ENCODE data around the gene CHTOP. TPM values are rescaled to one million over a fixed set of nuclear protein-coding genes. Genes with fewer than 3 reads are reported as not detected.

CHTOP gene
- total RNA-seq, 1 experiment from 2014 or later: 83.9 TPM

DNA sequence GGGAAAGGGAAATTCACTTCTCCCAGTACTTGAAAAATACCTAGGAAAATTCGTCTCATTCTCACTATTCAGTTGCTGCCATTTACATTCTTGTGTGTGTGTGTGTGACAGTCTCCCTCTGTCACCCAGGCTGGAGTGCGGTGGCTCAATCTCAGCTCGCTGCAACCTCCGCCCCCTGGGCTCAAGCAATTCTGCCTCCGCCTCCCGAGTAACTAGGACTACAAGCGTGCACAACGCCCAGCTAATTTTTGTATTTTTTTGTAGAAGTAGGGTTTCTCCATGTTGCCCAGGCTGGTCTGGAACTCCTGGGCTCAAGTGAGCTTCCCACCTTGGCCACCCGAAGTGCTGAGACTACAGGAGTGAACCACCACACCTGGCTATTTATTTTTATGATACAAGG, 25.8 kb downstream of the CHTOP start:
- Histone ChIP-seq H3K4me3 (peak overlapping the region; percentile 72; the same call in 1 of the 2 replicates), H3K4me1 (replicated peaks; ENCODE audit: insufficient read depth) (peaks cover 6% of the 10 kb centered on the region), H4K20me1 (ENCODE audit: insufficient read depth) (no peaks in the 10 kb centered on the region; the same call in 1 of the 2 replicates), H3K27ac (no peak overlapping the region), H2AFZ (no peak overlapping the region), H3K27me3 (ENCODE audit: insufficient read depth, low read depth) (no peaks in the 10 kb centered on the region), H3K79me2 (ENCODE audit: low read depth) (peaks cover 12% of the 10 kb centered on the region), H3K4me2 (peak overlapping the region; percentile 80), H3K9me2 (ENCODE audit: insufficient read depth) (no peaks in the 10 kb centered on the region), H3K9me3 (ENCODE audit: insufficient read depth, low read depth) (no peaks in the 10 kb centered on the region), H3K36me3 (ENCODE audit: low read depth) (peaks cover 21% of the 10 kb centered on the region), H3F3A (ENCODE audit: insufficient read depth, low read depth) (peaks cover 57% of the 10 kb centered on the region)
- TF ChIP-seq, protein P1, sequence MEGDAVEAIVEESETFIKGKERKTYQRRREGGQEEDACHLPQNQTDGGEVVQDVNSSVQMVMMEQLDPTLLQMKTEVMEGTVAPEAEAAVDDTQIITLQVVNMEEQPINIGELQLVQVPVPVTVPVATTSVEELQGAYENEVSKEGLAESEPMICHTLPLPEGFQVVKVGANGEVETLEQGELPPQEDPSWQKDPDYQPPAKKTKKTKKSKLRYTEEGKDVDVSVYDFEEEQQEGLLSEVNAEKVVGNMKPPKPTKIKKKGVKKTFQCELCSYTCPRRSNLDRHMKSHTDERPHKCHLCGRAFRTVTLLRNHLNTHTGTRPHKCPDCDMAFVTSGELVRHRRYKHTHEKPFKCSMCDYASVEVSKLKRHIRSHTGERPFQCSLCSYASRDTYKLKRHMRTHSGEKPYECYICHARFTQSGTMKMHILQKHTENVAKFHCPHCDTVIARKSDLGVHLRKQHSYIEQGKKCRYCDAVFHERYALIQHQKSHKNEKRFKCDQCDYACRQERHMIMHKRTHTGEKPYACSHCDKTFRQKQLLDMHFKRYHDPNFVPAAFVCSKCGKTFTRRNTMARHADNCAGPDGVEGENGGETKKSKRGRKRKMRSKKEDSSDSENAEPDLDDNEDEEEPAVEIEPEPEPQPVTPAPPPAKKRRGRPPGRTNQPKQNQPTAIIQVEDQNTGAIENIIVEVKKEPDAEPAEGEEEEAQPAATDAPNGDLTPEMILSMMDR (conservative IDR thresholded peaks at IDR 0.05): no peak
- TF ChIP-seq EZH2 (IDR thresholded peaks at IDR 0.05; ENCODE audit: low read depth): no peak
- no peak for DNase-seq
- CTCF ChIA-PET: no interaction called here
- POLR2A ChIA-PET (ENCODE audit: unreplicated experiment): interaction anchor here (0.6 to 0.7 kb wide), 3 partner anchors 25 to 608 kb away, joined by 3 to 4 read pairs (median 3); no protein-coding TSS in a partner anchor
- intact Hi-C loops (cut with micrococcal nuclease; ENCODE audit: unreplicated experiment): loop anchor here (5.0 kb wide), 1 partner anchor 87 kb away; no protein-coding TSS in a partner anchor
- no TSS peak for BruUV-seq (replicated peaks)

DNA sequence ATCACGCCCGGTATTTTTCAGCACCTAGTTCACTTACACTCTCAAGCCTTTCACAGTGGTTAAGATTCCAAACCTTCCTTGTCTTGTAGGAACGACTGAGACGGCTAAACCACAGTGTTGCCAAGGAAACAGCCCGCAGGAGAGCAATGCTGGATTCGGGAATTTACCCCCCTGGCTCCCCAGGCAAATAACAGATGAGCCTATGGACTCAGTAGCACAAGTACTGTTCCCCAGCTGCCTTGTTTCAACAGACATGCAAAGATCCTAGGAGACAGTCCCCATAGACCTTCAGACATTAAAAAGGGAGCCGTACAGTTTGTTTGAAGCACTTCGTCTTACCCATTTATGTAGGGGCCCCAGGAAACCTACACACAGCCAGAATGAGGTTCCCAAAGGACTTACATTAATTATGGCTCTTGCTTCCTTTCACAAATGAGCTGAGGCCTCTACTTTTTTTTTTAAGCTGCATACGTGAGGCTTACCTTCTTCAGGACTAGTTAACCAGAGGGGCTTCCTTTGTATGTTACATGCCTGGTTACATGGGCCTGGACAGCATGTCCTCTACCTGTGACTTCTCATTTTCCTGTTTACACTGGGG, 27.3 kb downstream of the CHTOP start:
- peaks cover 13% of the 10 kb centered on the region for H3K79me2 ChIP-seq (ENCODE audit: low read depth)
- H3K4me1 ChIP-seq (replicated peaks; ENCODE audit: insufficient read depth): peaks cover 6% of the 10 kb centered on the region
- ChIA-PET POLR2A (ENCODE audit: unreplicated experiment) (interaction anchor here (0.6 kb wide), 1 partner anchor 27 kb away, joined by 6 read pairs; the partner anchor contains the start of gene CHTOP), CTCF (no interaction called here)
- BruUV-seq (replicated peaks): no TSS peak
- TF ChIP-seq, protein P1 (conservative IDR thresholded peaks at IDR 0.05): no peak
- no peak for TF ChIP-seq EZH2 (IDR thresholded peaks at IDR 0.05; ENCODE audit: low read depth)
- no peaks in the 10 kb centered on the region for H3K9me3 ChIP-seq (ENCODE audit: insufficient read depth, low read depth)
- H2AFZ ChIP-seq: no peak overlapping the region
- H3K27me3 ChIP-seq (ENCODE audit: insufficient read depth, low read depth): no peaks in the 10 kb centered on the region
- peaks cover 64% of the 10 kb centered on the region for H3F3A ChIP-seq (ENCODE audit: insufficient read depth, low read depth)
- no peak overlapping the region for H3K4me3 ChIP-seq
- no peak overlapping the region for H3K27ac ChIP-seq
- H3K4me2 ChIP-seq: no peak overlapping the region
- H3K36me3 ChIP-seq (ENCODE audit: low read depth): peaks cover 36% of the 10 kb centered on the region
- no peaks in the 10 kb centered on the region; the same call in 1 of the 2 replicates for H4K20me1 ChIP-seq (ENCODE audit: insufficient read depth)
- no peak for DNase-seq
- H3K9me2 ChIP-seq (ENCODE audit: insufficient read depth): no peaks in the 10 kb centered on the region
- intact Hi-C loops (cut with micrococcal nuclease; ENCODE audit: unreplicated experiment): no loop called here

DNA sequence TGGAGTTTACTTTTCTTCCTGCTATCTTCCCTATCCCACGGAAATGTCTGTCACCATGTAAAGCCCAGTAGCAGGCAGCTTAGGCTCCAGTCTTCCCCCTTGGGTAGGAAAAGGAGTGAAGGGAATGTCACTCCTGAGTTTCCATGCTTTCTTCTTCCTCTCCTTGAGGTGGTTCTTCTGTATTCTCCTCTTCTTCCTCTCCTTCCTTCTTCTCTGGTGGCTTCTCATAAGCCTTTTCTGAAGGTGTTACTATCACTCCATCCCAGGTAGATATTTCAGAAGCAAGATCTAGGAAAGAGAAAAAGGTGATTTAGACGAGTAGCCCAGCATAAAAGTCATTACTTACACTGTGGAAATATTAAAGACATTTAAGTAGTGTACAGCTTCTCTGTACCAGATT, 28.4 kb downstream of the CHTOP start:
- intact Hi-C loops (cut with micrococcal nuclease; ENCODE audit: unreplicated experiment): no loop called here
- Histone ChIP-seq H3K36me3 (ENCODE audit: low read depth) (peaks cover 45% of the 10 kb centered on the region), H2AFZ (no peak overlapping the region), H3K27ac (0 out of 2 replicates have a peak overlapping the region, but pooled peaks have one; percentile 22), H3K4me2 (no peak overlapping the region), H3K4me1 (replicated peaks; ENCODE audit: insufficient read depth) (peaks cover 6% of the 10 kb centered on the region), H3K27me3 (ENCODE audit: insufficient read depth, low read depth) (no peaks in the 10 kb centered on the region), H3K9me3 (ENCODE audit: insufficient read depth, low read depth) (no peaks in the 10 kb centered on the region), H3K79me2 (ENCODE audit: low read depth) (peaks cover 24% of the 10 kb centered on the region), H3F3A (ENCODE audit: insufficient read depth, low read depth) (peaks cover 71% of the 10 kb centered on the region), H3K4me3 (no peak overlapping the region), H4K20me1 (ENCODE audit: insufficient read depth) (no peaks in the 10 kb centered on the region; the same call in 1 of the 2 replicates), H3K9me2 (ENCODE audit: insufficient read depth) (no peaks in the 10 kb centered on the region)
- TSS peak; percentile 5 for BruUV-seq (replicated peaks)
- ChIA-PET POLR2A (ENCODE audit: unreplicated experiment) (interaction anchor here (0.6 kb wide), 1 partner anchor 96 kb away, joined by 3 read pairs; no protein-coding TSS in a partner anchor), CTCF (no interaction called here)
- DNase-seq: no peak
- TF ChIP-seq, protein P1 (conservative IDR thresholded peaks at IDR 0.05): no peak
- TF ChIP-seq EZH2 (IDR thresholded peaks at IDR 0.05; ENCODE audit: low read depth): no peak

Data from PC-9 (cell line).